ENCODE measurements around the gene BTG4.

Gene BTG4

GRCh38 chr11:111490496-111490895 is 21.7 kb downstream of the BTG4 start:
- no peak for DNase-seq (ENCODE audit: low spot score)

- no peak for DNase-seq (ENCODE audit: low spot score)
These were observed 28.8 kb downstream of the BTG4 start for GRCh38 chr11:111483431-111483830.

DNA sequence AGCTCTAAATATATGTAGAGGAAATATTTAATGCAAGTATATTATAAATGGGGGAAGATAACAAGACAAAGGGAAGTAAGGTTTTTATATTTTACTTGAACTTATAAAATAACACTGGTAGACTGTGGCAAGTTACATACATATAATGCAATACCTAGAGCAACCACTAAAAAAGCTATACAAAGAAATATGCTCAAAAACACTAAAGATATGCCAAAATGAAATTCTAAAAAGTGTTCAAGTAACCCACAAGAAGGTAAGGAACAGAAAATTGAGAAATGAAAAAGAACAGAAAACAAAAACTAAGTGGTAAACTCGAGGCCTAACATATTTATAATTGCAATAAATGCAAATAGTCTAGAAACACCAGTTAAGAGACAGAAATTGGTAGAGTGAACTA is 32.5 kb downstream of the BTG4 start:
- DNase-seq (ENCODE audit: low spot score), result no peak

DNA sequence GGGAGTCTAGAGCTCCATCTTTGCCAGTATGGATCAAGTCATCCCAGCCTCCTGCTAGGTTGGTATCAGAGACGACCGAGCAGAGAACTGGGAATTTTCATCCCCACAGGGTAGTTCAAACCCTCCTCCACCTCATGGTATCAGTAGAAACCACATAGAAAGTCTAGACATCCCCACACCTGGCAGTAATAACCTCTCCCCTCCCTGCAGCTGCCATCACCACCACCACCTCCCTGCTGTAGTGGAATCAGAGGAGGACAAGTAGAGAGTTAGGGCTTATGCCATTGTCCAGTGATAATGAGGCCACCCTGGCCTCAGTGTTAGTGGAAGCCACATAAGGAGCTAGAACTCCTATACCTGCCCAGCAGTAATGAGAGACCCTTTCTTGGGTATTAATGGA is 34.3 kb downstream of the BTG4 start:
- DNase-seq (ENCODE audit: low spot score), result no peak

DNA sequence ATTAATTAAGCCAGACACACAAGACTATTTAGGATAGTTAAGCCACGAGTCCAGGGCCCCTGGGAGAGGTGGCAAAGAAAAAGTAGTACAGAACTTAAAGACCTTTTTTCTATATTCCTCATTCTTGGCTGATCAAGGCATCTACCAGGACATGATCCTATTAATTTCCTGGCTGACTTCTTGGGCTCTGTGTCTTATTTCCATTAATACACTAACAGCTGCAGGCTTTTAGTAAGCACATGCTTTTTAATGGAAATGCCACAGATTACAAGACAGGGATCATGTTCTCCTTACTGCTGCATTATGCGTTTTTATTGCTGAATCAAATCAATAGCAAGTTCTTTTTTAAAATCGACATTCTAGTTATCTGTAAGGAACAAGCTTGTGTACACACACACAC is 35.2 kb downstream of the BTG4 start:
- DNase-seq (ENCODE audit: low spot score), result no peak

- no peak for DNase-seq (ENCODE audit: low spot score)
These were observed 35.8 kb downstream of the BTG4 start for GRCh38 chr11:111476366-111476765.

DNA sequence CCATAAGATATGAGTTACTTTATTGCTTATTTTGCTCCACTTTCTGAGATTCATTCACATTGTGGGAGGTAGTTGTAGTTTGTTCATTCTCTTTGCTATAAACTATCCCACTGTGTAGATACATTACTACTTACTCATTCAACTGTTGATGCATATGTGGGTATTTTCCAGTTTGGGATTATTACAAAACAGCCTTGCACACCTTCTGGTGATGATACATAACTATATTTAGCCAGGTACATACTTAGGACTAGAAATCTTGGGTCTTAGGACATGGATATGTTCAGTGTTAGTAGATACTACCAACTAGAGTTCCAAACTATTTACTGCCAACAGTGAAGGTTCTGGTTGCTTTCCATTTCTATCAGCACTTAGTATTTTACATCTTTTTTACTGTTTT is 37.8 kb downstream of the BTG4 start:
- DNase-seq (ENCODE audit: low spot score), result no peak

DNA sequence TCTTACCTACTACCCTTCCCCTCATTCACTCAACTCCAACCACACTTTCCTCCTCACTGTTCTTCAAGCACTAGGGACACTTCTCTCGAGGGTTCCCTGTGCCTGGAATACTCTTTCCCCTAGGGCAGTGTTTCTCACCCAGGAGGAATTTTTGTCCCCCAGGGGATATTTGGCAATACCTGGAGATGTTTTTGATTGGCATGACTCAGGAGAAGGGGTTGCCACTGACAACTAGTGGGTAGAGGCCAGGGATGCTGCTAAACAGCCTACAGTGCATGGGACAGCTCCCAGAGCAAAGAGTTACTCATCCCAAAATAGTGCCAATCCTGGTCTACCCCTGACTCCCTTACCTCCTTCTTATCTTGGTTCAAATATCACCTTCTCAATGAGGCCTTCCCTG is 40.0 kb downstream of the BTG4 start:
- no peak for DNase-seq (ENCODE audit: low spot score)

DNA sequence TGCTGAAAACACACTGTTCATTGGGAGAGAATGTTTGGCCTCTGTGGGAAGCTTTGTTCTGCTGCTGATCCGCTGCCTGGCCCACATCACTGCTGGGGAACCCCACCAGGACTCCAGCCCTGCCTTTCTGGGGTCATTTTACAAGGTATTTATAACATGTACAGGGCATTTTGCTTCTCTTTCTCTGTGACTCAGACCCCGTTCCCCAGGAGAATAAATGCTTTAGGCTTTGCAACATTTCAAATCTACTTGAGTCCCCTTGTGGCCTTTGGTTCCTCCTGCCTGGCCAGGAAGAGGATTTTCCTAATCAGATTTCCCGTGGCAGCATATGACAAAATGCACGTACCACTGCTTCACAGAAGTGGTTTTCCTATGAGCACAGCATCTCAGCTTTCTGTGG is 43.0 kb downstream of the BTG4 start:
- DNase-seq (ENCODE audit: low spot score), result no peak

DNA sequence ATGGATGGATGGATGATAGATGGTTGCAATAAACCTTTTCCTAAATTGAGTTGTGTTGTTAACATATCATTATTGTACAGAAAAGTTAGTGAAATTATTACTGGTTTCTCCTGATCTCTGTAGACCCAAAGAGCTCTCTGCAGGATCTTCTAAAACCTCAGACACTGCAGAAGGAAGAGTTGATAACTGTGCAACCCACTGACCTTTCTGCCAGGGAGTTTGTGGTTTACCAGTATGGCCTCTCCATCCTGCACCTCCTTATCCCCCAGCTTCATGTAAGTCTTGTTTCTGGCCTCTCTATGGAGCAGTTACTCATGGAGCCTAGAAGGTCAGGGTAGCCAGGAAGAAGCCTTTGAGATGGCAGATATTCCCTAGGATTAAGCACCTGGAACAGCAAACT is 45.6 kb downstream of the BTG4 start:
- no peak for DNase-seq (ENCODE audit: low spot score)

- no peak for DNase-seq (ENCODE audit: low spot score)
These were observed 46.8 kb downstream of the BTG4 start for GRCh38 chr11:111465400-111465799.

DNA sequence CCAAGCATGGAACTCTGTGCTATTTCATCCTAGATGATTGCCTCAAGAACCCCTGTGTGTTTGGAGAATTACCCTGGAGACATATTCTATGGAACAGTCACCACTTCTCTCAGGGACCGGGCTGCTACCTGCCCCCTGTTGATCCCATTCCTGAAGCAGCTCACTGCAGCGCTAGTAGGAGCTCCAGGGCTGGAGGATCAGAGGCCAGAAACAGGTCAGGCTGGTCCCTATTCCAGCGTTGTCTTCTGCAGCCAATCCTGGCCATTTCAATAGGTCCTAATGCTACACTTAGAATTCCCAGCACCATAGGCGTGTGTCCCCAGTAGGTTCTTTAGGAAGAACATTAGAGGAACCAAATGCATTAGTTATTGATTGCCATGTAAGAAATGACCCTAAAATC is 48.9 kb downstream of the BTG4 start:
- DNase-seq (ENCODE audit: low spot score), result no peak

- DNase-seq (ENCODE audit: low spot score), result no peak
These were observed 49.9 kb downstream of the BTG4 start for GRCh38 chr11:111462329-111462728.

DNA sequence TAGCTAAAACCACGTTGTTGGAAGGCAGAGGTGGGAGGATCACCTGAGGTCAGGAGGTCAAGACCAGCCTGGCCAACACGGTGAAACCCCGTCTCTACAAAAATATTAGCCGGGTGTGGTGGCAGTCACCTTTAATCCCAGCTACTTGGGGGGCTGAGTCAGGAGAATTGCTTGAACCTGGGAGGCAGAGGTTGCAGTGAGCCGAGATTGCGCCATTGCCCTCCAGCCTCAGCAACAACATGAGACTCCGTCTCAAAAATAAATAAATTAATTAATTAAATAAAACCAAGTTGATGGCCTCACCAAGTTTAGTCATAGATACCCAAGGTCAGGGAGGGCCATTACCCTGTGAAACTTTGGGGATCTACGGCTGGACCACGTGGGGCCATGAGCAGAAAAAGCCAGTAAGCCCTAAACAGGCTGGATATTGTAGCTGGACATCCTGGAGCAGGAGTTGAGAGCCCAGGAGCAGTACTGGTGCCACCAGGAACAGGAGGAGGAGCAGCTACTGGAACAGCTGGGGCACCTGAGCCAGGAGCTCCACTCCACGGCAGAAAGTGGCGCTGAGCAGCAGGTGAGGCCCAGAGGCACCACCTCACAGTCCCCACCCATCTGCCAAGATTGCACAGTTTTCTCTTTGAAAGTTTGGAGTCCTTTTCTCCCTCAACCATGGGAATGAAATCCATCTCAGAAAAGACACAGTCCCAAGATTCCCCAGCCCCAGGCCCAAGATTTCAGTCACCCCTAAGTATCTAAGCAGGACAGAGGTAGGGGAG is 50.5 kb downstream of the BTG4 start:
- DNase-seq (ENCODE audit: low spot score), result no peak

DNA sequence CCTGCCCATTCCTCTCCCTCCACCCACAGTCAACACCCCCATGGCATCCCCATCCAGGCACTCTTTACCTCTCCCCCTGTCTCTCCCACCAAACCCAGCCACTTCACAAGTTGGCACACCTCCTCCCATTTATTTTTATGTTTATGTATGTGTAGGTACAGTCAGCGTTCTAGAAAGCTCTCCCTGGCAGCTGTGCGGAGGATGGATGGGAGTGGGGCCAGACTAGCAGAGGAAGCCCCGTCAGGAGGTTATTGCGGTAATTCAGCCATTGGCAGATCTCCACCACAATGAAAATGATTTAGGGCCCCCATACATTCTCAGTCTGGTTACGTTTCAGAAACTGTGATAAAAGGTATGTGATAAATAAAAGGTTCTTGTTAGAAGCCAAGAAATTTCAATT is 51.3 kb downstream of the BTG4 start:
- DNase-seq (ENCODE audit: low spot score), result no peak

GRCh38 chr11:111460340-111460739 is 51.8 kb downstream of the BTG4 start:
- DNase-seq (ENCODE audit: low spot score), result no peak

GRCh38 chr11:111459506-111460270 is 52.5 kb downstream of the BTG4 start:
- no peak for DNase-seq (ENCODE audit: low spot score)

- DNase-seq (ENCODE audit: low spot score), result no peak
These were observed 54.3 kb downstream of the BTG4 start for GRCh38 chr11:111457731-111458368.

GRCh38 chr11:111456859-111457730 is 55.1 kb downstream of the BTG4 start:
- DNase-seq (ENCODE audit: low spot score), result no peak

DNA sequence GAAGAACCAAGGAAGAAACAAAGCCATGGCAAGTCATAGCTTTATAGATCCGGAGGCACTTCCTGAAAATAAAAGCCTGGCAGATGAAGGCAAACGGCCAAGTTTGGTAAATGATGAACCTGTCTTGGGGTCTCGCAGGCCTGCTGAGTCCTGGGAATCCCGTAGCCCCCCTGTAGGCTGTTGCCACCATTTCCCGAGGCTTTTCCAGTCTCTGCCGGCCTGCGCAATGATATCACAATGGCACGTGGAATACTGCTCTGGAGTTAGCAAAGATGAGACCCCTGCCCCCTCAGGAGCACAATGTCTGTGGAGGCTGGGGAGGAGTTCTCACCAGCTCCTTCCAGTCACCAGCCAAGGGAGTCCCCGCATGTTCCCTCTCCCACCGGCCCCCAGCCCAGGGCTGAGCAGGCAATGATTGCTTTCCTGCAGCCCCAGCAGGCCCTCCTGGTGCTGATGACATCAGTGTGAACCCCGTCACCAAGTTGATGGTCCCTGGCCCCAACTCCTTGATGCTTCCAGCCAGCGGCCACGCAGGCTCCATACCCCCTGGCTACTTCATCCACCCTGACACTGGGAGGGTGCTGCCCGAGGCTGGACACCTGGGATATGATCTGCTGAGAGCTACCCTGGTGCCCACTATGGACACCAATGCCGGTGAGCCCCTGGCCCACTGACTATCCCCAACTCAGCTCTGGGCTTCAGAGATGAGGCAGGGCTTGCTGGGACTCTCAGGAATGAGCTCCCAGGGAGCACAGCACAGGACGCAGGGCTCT is 55.9 kb downstream of the BTG4 start:
- no peak for DNase-seq (ENCODE audit: low spot score)

DNA sequence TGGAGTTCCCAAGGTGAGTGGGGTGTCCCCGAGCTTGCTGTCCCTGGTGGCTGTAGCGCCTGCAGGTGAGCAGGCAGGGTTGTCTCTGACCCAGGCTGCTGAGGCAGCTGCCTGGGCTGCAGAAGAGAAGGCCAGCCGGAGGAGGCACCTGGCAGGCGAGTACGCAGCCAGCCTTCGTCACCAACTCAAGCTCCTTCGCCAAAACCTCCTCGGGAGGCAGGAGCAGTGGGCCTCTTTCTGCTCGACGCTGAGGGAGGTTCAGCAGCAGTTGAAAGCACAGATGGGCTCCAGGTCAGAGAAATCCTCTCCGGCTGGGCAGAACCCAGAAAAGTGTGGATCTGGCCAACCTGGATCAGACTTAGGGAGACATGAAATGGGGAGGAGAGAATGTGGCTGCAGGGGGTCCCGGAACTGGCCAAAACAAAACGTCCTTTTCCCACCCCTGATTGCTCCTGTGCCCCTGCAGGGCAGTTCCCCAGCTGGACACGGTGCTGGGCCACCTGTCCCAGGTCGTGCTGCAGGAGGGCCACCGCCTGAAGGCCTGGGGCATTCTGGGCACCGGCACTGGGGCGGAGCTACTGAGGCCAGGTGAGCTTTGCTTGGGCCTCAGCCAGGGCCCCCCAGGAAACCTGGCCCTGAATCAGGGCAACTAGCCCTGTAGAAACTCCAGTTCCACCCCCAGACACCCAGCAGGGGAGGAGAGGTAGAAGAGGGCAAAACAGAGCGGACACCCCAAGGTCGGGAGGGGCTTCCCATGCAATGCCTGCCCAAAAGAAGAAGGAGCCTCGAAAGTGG is 56.7 kb downstream of the BTG4 start:
- no peak for DNase-seq (ENCODE audit: low spot score)

Measured in hepatic stellate cell (primary cell).